ENCODE results near the gene RTTN.

GRCh38 chr18:70005580-70005979, 199.9 kb downstream of the RTTN start:
- TF ChIP-seq EZH2 (IDR thresholded peaks at IDR 0.05; ENCODE audit: low read length): no peak
- no peak for TF ChIP-seq CTCF (optimal IDR thresholded peaks at IDR 0.05 in 1 of 3, IDR thresholded peaks at IDR 0.05 in 1 of 3, conservative IDR thresholded peaks at IDR 0.05 in 1 of 3; ENCODE audit: extremely low read depth in 1 of 3, insufficient read depth in 2 of 3, low read length in 3 of 3)

Data from keratinocyte (primary cell).